ENCODE measurements around the gene GNB4. TPM values are rescaled to one million over a fixed set of nuclear protein-coding genes. Genes with fewer than 3 reads are reported as not detected.

GNB4 gene
- total and polyA plus RNA-seq, 9 donors = 4.5 to 19.1 (median 11.6) TPM

DNA sequence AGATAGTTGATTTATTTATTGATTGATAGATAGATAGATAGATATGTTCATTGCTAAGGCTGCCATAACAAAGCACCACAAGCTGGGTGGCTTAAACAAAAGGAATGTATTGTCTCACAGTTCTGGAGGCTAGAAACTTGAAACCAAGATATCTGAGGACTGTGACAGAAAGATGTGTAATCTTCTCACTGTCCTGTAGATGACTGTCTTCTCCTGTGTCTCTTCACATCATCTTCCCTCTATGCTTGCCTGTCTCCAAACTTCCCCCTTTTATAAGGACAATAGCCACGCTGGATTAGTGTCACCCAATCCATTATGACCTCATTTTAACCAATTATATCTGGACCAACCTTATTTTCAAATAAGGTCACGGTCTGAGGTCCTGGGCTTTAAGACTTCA lies 40.9 kb downstream of the GNB4 start:
- 96 to 99% (median 97%) methylated on average over 2 of the region's 2 CpGs for WGBS, 3 donors
- TF ChIP-seq EP300 (IDR thresholded peaks at IDR 0.05) = no peak
- no peak for TF ChIP-seq POLR2A (IDR thresholded peaks at IDR 0.05)
- Histone ChIP-seq H3K27ac (no peak overlapping the region), H3K4me1 (ENCODE audit: insufficient read depth) (peaks cover 2% of the 10 kb centered on the region), H3K4me3 (no peak overlapping the region), H3K27me3 (no peaks in the 10 kb centered on the region), H3K9me3 (no peaks in the 10 kb centered on the region), H3K36me3 (no peaks in the 10 kb centered on the region)
- no peak for DNase-seq
- intact Hi-C loops (cut with DNase I) = no loop called here

- 91 to 98% (median 94%) methylated on average over 2 of the region's 2 CpGs for WGBS, 3 donors
- H3K27me3 ChIP-seq = no peaks in the 10 kb centered on the region
- no peaks in the 10 kb centered on the region for H3K9me3 ChIP-seq
- TF ChIP-seq POLR2A (IDR thresholded peaks at IDR 0.05) = no peak
- TF ChIP-seq EP300 (IDR thresholded peaks at IDR 0.05) = no peak
- TF ChIP-seq, protein P1, sequence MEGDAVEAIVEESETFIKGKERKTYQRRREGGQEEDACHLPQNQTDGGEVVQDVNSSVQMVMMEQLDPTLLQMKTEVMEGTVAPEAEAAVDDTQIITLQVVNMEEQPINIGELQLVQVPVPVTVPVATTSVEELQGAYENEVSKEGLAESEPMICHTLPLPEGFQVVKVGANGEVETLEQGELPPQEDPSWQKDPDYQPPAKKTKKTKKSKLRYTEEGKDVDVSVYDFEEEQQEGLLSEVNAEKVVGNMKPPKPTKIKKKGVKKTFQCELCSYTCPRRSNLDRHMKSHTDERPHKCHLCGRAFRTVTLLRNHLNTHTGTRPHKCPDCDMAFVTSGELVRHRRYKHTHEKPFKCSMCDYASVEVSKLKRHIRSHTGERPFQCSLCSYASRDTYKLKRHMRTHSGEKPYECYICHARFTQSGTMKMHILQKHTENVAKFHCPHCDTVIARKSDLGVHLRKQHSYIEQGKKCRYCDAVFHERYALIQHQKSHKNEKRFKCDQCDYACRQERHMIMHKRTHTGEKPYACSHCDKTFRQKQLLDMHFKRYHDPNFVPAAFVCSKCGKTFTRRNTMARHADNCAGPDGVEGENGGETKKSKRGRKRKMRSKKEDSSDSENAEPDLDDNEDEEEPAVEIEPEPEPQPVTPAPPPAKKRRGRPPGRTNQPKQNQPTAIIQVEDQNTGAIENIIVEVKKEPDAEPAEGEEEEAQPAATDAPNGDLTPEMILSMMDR (IDR thresholded peaks at IDR 0.05) = no peak
- intact Hi-C loops (cut with DNase I) = no loop called here
- H3K4me3 ChIP-seq = no peak overlapping the region
- peaks cover 2% of the 10 kb centered on the region for H3K4me1 ChIP-seq (ENCODE audit: insufficient read depth)
- H3K27ac ChIP-seq = no peak overlapping the region
- no peak for DNase-seq
- no peaks in the 10 kb centered on the region for H3K36me3 ChIP-seq
Observed at GRCh38 chr3:179404307-179404706, 47.0 kb downstream of the GNB4 start.

DNA sequence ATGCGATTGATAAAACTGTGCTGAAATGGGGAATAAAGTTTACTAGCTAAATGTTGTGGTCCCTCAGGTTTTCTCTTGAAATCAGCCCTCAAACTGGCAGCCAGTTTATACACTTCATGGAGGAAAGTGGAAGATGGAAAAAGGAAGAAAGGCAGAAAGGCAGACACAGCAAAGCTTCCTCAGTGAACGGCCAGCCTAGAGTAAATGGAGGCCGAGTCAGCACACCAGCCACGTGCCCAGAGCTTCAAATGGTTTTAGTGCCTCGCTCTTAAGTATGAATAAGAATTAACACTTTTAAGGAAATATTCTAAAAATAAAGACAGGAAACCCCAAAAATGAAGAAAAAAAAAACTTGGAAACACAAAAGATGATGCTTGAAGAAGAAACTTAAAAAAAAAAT lies 48.3 kb downstream of the GNB4 start:
- no peak overlapping the region for H3K27ac ChIP-seq
- 81 to 88% (median 82%) methylated on average over 5 of the region's 5 CpGs for WGBS, 3 donors
- intact Hi-C loops (cut with DNase I) = no loop called here
- peaks cover 2% of the 10 kb centered on the region for H3K4me1 ChIP-seq (ENCODE audit: insufficient read depth)
- TF ChIP-seq POLR2A (IDR thresholded peaks at IDR 0.05) = no peak
- TF ChIP-seq, protein P1 (IDR thresholded peaks at IDR 0.05) = no peak
- TF ChIP-seq EP300 (IDR thresholded peaks at IDR 0.05) = no peak
- H3K4me3 ChIP-seq = no peak overlapping the region
- no peaks in the 10 kb centered on the region for H3K36me3 ChIP-seq
- DNase-seq = no peak
- no peaks in the 10 kb centered on the region for H3K9me3 ChIP-seq
- no peaks in the 10 kb centered on the region for H3K27me3 ChIP-seq

GRCh38 chr3:179401561-179401960 lies 49.7 kb downstream of the GNB4 start:
- TF ChIP-seq POLR2A (IDR thresholded peaks at IDR 0.05) (no peak), EP300 (IDR thresholded peaks at IDR 0.05) (no peak)
- TF ChIP-seq, protein P1 (IDR thresholded peaks at IDR 0.05) = no peak
- H3K4me1 ChIP-seq (ENCODE audit: insufficient read depth) = no peaks in the 10 kb centered on the region
- intact Hi-C loops (cut with DNase I) = no loop called here
- DNase-seq = no peak
- H3K27me3 ChIP-seq = no peaks in the 10 kb centered on the region
- H3K27ac ChIP-seq = no peak overlapping the region
- no peaks in the 10 kb centered on the region for H3K9me3 ChIP-seq
- WGBS, 3 donors = 74 to 84% (median 84%) methylated on average over 3 of the region's 3 CpGs
- no peaks in the 10 kb centered on the region for H3K36me3 ChIP-seq
- no peak overlapping the region for H3K4me3 ChIP-seq

GRCh38 chr3:179398574-179399231 lies 52.6 kb downstream of the GNB4 start:
- no peaks in the 10 kb centered on the region for H3K4me1 ChIP-seq (ENCODE audit: insufficient read depth)
- H3K4me3 ChIP-seq = no peak overlapping the region
- TF ChIP-seq, protein P1 (IDR thresholded peaks at IDR 0.05) = no peak
- TF ChIP-seq POLR2A (IDR thresholded peaks at IDR 0.05) (no peak), EP300 (IDR thresholded peaks at IDR 0.05) (no peak)
- H3K36me3 ChIP-seq = no peaks in the 10 kb centered on the region
- WGBS, 3 donors = 89 to 95% (median 95%) methylated on average over 2 of the region's 2 CpGs
- intact Hi-C loops (cut with DNase I) = no loop called here
- DNase-seq = no peak
- no peaks in the 10 kb centered on the region for H3K27me3 ChIP-seq
- no peak overlapping the region for H3K27ac ChIP-seq
- H3K9me3 ChIP-seq = no peaks in the 10 kb centered on the region

Data from ovary (tissue), 9 donors.